Measurements from ENCODE around the gene NAV2.
"Not testable (repeated sequence)": the region's sequence is repeated elsewhere in the genome, so short reads cannot be mapped to it uniquely, and the experiment has no call there.

The NAV2 gene

GRCh38 chr11:20056950-20057943 is 344.6 kb downstream of the NAV2 start:
- DNase-seq (ENCODE audit: low spot score) = no peak

- no peak for DNase-seq (ENCODE audit: low spot score)
Measured at GRCh38 chr11:20058749-20059458, 346.3 kb downstream of the NAV2 start.

- no peak for DNase-seq (ENCODE audit: low spot score)
Measured at GRCh38 chr11:20059587-20060021, 347.0 kb downstream of the NAV2 start.

GRCh38 chr11:20060181-20060580 is 347.5 kb downstream of the NAV2 start:
- no peak for DNase-seq (ENCODE audit: low spot score)

- no peak for DNase-seq (ENCODE audit: low spot score)
Measured at GRCh38 chr11:20060647-20061205, 348.1 kb downstream of the NAV2 start.

GRCh38 chr11:20061776-20062175 is 349.1 kb downstream of the NAV2 start:
- no peak for DNase-seq (ENCODE audit: low spot score)

GRCh38 chr11:20064961-20065405 is 352.3 kb downstream of the NAV2 start:
- DNase-seq (ENCODE audit: low spot score) = no peak

GRCh38 chr11:20065406-20065805 is 352.8 kb downstream of the NAV2 start:
- DNase-seq (ENCODE audit: low spot score) = no peak

GRCh38 chr11:20066013-20066782 is 353.6 kb downstream of the NAV2 start:
- DNase-seq (ENCODE audit: low spot score) = no peak

GRCh38 chr11:20066783-20067156 is 354.1 kb downstream of the NAV2 start:
- no peak for DNase-seq (ENCODE audit: low spot score)

GRCh38 chr11:20067665-20068064 is 355.0 kb downstream of the NAV2 start:
- no peak for DNase-seq (ENCODE audit: low spot score)

- no peak for DNase-seq (ENCODE audit: low spot score)
Measured at GRCh38 chr11:20068691-20069090, 356.1 kb downstream of the NAV2 start.

- no peak for DNase-seq (ENCODE audit: low spot score)
Measured at GRCh38 chr11:20070459-20070858, 357.8 kb downstream of the NAV2 start.

GRCh38 chr11:20075627-20076026 is 363.0 kb downstream of the NAV2 start:
- no peak for DNase-seq (ENCODE audit: low spot score)

GRCh38 chr11:20078846-20079245 is 366.2 kb downstream of the NAV2 start:
- no peak for DNase-seq (ENCODE audit: low spot score)

- no peak for DNase-seq (ENCODE audit: low spot score)
Measured at GRCh38 chr11:20080032-20080685, 367.5 kb downstream of the NAV2 start.

GRCh38 chr11:20081336-20081735 is 368.7 kb downstream of the NAV2 start:
- DNase-seq (ENCODE audit: low spot score) = no peak

GRCh38 chr11:20083877-20084276 is 371.2 kb downstream of the NAV2 start:
- not testable (repeated sequence) for DNase-seq (ENCODE audit: low spot score)

- DNase-seq (ENCODE audit: low spot score) = no peak
Measured at GRCh38 chr11:20084921-20085814, 372.5 kb downstream of the NAV2 start.

GRCh38 chr11:20085918-20086317 is 373.3 kb downstream of the NAV2 start:
- DNase-seq (ENCODE audit: low spot score) = no peak

All from RKO (cell line).